LHCN-M2 (cell line): ENCODE results near the gene NOL3. TPM values are rescaled to one million over a fixed set of nuclear protein-coding genes. Genes with fewer than 3 reads are reported as not detected.
A peak's percentile ranks its signal among the peaks of the same experiment; 100 is the strongest.
"Not testable (repeated sequence)": the region's sequence is repeated elsewhere in the genome, so short reads cannot be mapped to it uniquely, and the experiment has no call there.

Source experiments
- DNase-seq: peaks from one replicate; pipeline ENCODE4 v3.0.0-alpha.2; 2012; ENCODE audit warnings: low read depth
- polyA plus RNA-seq: library from polyadenylated mRNA; unstranded; fragments of >200 nt; gene quantifications from one replicate; pipeline ENCODE4 v1.2.1, GENCODE V29; 2012; ENCODE audit warnings: missing spikeins
- total RNA-seq: library from RNA; depleted of rRNA; stranded (reverse); fragments of >200 nt; gene quantifications from 2 replicates; pipeline ENCODE4 v1.2.3, GENCODE V29; 2014; rRNA removed

The NOL3 gene
- 58.0 and 58.6 TPM in 2 replicates for total RNA-seq
- polyA plus RNA-seq = 61.0 TPM

DNA sequence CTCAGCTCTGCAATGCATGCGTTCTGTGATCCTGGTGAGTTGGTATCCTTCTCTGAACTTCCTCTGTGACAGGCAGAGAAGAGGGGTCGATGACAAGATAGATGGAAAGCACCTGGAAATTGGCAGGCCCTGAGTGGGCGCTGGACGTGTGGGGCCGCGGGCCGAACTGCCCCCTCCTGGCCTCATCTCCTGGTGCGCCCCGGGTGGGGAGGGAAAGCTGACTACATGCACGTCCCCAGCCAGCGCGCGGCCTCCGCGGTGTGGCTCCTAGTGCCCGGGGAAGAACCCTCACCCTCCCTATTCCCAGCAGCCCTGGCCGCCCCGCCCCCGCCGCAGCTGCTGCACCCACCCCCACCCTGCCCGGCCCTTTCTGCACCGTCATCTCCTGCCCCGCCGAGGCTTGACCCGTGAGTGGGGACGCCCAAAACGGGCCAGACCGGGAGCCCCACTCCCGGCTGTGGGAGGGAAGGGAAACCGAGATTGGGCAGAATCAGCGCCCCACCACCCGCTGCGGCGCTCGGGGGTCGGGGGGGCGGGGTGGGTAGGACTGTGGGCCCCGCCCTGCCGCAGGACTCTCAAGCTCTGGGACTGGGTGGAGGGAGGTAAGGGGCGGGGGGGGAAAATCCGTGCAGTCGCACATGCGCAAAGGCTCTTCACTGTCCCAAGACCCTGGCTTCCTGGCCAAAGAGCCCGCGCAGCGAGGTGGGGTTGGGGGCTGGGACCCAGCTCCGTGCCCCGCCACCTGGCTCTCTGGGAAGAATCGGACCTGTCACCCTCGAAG, at the start of gene NOL3:
Gene NOL3, plus strand, starts transcription at position 371 of the 781 bp plus-strand sequence.
- DNase-seq = peak; percentile 93

DNA sequence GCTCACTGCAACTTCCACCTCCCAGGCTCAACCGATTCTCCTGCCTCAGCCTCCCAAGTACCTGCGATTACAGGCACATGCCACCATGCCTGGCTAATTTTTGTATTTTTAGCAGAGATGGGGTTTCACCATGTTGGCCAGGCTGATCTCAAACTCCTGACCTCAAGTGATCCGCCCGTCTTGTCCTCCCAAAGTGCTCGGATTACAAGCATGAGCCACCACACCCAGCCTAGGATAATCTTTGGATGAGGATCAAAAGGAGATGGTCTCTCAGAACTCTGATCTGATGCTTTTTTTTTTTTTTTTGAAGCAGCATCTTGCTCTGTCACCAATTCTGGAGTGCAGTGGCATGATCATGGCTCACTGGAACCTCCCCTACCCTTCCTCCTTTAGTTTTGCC, 47.5 kb upstream of the NOL3 start:
- not testable (repeated sequence) for DNase-seq

DNA sequence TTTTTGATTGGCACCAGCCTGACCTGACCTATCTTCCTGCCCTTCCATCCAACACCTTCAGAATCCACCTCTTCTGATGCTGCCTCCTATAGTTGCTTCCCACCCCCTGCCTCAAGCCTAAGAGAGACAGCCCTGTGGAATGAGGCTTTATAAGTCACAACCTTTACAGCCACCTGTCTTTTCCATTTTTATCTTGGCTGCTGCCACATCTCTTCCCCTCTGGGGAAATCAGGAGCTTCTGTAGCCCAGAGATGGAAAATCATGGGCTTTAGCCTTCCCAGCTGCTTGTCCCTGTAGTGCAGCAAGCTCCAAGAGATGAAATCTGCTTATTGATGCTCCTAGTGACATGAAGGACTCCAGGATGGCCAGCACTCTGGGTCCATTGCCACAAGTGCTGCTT, 41.9 kb upstream of the NOL3 start:
- DNase-seq = no peak

DNA sequence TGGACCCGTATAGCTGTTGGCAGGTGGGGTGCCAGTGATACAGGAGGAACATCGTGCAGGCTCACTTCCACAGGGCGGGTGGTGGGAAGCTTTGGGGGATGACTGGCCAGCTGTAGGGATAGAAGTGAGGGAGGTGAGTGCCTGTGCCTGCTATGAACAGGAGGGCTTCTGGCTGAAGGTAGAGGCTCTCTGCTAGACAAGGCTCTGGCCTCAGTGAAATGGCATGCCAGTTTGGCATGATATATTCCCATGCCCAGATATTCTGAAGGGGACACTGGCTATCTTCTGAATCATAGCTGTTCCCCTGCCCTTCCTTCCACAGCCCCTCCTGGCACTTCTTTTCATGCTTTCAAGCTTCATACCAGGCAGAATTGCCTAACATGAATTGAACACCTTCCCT, 41.5 kb upstream of the NOL3 start:
- no peak for DNase-seq

DNA sequence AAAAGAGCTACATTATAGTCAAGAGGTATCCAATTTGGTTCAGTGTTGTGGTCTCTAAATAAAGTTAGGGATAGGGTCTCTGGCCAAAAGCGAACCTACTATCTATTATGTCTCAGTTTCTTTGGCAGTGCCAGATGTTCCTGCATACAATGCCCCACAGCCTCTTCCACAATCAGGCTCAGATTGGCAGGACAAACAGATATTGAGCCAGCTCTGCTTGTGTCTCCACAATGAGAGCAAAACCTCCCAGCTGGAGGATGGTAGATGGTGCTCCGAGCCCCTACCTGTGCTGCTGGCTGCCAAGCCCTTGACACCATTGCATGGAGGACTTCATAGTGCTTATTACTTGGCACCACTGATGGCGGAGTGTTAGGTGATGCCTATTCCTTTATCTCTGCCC, 40.9 kb upstream of the NOL3 start:
- no peak for DNase-seq

DNA sequence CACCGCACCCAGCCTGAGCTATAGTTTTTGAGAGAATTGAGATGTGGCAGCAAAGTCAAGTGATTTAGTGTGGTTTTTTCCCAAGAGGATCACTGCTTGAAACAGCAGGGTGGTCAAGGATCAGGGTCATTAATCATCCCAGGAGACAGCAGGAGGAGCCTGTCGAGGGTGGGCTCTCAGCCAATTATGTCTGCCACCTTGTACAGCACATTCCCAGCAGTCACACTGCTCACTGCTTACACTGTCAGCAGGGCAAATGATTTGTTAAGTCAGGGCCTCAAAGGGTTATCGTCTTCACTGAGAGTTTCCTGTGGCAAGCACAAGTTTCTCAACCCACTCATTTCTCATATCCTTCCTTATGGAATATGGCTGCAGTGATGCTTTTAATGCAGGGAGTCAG, 32.7 kb upstream of the NOL3 start:
- no peak for DNase-seq

DNA sequence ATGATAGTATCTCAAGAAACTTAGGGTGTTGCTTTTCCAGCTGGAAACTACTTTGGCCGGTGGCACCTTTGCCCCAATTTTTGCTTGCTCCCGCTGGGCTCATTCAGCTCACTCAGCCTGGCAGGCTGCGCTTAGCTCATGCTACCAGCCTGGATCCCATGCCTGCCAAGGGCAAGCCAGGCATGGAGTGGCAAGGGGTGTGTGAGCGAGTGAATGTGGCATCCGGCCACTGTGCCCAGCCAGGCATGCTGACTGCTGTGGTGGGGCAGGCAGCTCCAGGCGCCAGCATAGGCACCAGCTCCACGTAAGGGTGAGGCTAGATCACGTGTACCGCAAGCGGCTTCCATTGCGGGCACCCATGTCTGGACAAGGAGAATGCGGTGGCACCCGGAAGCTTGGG, 28.9 kb upstream of the NOL3 start:
- DNase-seq = no peak

DNA sequence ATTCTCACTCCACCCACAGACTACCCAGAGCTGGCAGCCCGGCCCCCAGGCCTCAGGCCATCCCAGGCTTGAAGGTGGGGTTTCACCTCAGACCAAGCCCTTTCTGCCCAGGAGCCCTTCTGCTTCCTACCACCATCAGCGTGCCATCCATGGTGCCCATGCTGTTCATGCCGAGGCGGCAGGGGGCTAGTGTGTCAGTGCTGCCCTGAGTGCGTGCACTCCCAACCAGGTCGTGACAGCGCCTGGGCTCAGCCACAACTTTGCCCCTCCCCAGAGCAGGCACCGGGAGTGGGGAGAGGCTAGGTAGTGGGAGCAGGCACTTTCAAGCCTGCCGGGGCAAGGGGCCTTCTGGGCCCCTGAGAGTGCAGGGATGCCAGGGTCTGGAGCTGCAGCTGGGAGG, 28.0 kb upstream of the NOL3 start:
- no peak for DNase-seq

DNA sequence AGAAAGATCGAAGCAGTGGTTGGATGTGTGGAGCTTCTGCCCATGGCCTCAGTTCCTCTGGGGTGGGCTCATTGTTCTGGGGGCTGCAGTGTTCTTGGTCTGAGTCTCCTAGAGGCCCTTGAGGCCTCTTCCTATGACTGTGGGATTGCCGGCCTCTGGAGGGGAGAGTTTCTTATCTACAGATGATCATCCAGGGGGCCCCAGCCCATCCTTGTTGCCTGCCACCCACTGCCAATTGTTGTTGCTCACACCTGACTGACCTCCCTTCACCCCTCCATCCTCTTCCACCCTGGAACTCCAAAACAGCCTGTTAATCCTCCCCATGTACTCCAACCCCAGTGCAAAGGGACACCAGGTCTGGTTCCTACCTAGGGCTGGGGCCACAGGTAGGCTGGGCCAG, 25.4 kb upstream of the NOL3 start:
- no peak for DNase-seq

DNA sequence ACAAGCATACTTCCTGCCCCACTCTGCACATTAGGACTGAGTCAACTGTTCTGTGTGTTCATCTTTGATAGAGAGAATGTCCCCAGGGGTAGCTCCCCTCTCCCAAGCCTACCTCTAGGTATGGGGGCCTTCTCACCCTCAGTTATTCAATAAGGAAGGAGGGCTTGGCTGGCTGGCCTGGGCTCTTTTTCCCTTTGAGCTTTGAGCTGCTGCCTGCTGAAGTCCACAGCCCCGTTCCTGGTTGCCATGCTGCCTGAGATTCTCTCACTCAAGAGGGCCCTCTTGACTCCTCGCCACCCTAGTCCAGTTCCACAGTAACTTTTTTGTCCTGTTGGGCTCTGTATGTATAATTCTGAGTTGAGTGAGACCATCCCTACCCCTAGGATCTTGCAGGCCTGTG, 24.6 kb upstream of the NOL3 start:
- no peak for DNase-seq

DNA sequence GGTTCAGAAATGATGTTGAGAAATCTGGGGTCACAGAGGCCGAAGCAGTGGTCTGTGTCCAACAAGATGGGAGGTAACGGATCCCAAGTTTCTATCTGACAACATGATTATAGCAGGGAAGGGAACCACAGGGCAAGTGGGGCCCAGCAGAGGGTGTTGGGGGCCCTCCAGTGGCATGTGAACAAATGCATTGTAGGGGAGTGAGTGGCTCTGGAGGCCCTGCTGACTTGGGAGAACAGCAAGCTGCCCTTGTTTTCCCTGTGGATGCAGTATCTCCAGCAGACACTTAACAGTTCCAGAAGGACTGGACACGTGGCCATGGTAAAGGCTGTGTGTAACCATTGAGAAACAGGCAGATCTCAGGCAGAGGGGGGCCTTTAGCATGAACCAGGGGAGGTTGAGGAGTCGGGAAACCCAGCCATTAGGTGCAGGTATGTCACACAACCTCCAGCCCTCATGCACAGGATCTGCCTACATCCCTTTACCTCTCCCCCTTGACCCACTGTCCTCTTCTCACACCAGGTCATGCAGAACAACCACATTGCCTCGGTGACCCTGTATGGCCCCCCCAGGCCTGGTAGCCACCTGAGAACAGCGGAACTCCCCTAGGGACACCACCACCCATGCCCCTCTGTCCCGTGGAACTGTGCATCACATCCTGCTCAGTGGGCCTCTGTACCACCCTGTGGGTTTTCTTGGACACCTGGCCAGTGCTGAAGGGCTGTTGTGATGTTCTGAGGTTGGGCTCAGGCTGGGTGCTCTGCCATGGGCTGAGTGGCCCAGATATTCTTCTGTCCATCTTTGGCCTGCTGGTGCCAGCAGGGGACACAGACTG, 23.6 kb upstream of the NOL3 start:
- no peak for DNase-seq

DNA sequence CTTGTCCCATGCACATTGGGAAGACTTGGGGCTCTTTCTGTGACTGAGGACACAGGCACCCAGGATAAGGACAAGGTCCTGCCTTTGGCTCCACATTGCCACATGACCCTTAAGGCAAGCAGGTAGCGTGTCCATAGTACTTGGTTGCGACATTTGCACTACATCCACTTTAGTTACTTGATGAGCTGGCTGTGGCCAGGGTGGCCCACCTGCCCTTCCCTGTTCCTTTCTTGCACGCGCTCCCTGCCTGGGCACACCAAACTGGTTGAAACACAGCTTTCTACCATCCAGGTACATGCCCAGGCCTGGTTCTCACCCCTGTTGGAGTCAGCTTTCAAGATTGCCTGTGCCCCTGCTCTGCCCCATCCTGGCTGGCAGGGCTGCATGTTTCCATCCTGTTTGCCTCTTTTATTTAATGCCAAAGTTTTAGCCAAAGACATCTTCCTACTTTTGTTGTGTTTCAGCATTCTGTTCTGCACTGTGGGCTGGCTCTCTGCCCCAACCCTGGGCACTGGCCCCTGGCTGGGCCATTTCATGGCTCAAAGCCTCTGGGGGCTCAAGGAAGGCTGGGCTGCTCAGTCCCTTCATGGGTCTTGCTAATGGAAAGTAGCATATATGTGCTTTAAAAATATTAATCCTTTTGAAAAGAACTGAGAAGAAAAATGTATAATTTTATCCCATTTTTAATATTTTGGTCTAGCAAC, 22.7 kb upstream of the NOL3 start:
- no peak for DNase-seq

DNA sequence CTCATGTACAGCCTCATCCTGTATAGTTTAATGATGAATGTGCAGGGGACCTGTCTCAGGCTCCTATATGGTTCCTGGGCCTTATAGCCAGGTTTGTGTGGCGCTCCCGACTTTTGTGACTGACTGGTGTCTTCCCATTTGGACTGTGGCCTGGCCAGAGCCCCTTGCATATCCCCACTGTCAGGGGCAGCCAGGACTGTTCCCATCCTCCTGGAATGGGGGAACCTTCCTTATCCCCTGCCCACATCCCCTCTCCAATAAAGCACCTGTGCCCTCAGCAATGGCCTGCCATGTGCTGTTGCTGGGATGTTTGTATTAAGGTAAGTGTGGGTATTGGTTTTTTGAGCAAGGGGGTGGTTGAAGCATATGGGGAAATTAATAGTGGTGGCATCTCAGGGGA, 22.1 kb upstream of the NOL3 start:
- no peak for DNase-seq

DNA sequence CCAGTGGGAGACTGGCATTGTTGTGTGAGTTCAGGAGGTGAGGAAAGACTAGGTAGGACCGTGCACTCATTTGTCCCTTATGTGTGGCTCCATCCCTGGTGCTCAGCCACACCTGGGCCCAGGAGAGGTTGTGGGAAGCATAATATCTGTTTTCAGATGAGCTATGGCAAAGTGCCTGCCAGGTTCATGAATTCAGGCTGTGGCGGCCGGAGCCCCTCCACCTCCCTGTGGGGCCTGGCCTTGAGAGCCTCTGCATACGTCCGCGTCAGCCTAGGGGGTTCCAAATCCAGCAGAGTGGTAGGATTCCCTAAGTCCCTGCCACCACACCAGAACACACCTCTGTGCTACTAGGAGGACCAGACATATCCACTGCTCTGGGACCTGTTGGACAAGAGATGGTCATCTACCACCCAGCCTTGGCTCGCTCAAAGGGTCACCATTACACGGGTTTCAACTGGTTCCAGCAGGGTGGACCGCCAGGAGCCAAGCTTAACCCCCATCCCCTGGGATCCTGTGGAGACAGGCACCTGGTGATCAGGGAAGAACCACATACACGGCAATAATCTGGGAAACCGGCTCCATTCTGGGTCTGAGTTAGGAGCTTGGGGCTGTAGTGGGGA, 21.6 kb upstream of the NOL3 start:
- no peak for DNase-seq

DNA sequence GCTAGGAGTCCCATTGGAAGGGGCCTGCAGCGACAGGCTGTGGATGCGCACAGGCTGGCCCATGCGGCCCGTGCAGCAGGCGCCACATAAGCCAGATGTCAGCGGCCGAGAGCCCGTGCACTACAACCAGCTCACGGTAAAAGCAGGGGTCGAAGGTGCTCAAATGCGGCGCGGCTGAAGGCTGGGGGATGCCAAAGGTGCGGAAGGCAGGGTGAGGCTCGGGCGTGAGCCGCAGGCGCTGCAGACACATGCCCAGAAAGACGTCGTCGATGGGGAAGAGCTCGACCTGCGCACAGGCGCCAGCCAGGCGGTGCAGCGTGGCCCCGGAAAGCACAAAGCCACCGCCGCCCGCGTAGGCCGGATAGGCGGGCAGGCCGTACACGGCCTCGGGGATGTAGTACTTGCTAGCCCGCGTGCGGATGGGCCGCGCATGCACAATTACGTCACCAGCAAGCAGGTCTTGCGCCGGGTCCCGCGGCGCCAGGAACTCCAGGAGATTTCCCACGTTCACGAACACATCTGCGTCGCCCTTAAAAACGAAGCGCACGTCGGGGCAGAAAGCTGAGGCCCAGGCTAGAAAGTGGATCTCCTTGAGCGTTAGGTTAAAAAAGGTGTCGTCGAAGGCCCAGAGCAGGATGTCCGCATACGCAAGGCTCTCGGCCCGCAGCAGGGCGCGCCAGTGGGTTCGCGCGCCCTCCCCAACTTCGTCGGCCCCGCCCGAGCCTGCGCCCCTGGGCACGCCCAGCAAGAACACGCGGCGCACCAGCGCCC, 20.9 kb upstream of the NOL3 start:
- DNase-seq = no peak

DNA sequence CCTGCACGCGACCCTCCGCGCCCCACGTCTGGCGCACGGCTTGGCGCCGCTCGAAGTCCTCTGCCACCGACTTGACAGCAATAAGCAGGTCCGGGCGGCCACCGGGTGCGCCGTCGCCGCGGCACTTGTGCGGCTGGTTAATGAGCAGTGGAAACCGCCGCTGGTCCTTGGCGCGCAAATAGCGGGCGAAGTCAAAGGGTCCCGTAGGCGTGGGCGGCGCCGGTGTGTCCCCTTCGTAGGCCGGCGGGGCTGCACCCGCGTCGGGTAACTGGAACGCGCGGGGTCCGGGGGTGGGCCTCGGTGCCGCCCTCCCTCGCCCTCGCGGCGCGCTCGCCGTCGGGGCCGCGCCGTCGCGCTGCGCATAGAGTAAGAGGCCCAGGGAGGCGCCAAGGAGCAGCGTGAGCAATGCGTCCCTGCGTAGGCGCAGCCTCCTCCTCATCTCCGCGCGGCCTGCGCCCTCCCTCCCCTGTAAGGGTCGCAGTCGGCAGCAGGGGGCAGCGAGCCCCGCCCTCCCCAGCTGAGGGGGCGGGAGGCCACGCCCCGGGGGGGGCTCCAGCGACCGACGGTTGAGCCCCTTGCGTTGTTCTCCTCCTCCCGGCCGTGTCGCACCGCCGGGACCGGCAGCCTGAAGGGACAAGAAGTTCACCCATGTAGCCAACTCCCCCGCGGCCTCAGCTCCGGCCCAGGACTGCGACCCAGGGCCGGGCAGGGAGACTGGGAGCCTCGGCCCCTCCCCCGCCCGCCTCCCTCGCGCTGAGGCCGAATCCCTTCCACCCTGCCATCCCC, 20.1 kb upstream of the NOL3 start:
- DNase-seq = peak; percentile 52

DNA sequence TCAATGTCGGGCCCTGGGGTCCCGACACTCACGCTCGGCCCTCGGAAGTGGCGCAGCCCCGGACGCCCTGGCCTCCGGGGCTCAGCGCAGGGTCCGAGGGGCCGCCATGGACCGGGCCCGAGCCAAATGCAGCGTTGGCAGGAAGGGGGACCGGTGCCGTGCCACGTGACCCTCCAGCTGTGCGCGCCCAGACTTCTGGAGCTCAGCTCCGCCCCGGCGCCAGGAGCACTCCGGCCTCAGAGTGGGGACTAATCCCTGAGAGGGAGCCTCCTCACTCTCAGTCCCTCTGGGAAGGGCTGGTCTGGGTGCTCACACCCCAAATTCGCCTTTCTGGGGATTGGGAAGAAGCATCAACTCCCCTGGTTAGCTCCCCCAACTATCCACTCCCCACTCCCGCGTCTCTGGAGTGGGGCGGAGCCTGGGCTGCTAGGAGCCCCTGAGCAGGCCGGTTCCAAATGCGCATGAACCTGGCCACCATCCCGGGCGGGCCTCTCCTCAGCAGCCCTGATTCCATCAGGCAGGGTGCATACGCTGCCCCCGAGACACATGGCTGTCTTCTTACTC, 19.4 kb upstream of the NOL3 start, which contains the start of gene B3GNT9:
Gene B3GNT9, minus strand, starts transcription at position 166 of the 564 bp plus-strand sequence. CDS start 513 bp downstream, outside the sequence.
- DNase-seq = peak; percentile 82

DNA sequence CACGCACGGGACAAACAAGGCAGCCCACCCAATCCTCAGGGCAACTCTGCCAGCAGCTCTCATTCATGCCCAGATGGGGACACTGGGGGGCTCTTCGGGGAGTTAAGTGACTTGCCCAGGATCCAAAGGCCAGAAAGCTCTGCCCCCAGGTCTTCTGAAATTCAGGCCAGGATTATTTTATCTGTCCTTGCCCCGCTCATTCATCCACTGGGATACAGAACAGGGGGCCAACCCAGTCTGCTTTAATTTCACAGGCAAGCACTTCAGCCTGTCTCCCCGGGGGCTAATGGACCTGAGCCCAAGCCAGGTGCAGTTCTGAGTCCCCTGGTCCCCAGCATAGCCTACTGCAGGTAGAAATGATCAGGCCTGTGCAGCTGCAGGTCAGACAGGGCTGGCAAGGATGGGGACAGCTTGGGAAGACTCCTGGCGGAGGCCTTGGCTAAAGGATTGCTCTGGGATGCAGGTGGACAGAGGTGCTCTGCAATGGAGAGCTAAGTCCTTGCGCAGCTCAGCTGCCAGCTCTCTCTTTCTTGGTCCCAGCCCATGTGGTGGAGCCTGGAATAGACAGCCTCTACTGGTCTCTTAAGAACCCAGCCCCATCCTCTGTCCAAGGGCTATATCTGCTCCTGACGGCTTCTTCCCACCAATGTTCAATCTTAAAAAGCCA, 18.8 kb upstream of the NOL3 start:
- DNase-seq = peak; percentile 8
